Measurements from ENCODE around the gene NRIP2. TPM values are rescaled to one million over a fixed set of nuclear protein-coding genes. Genes with fewer than 3 reads are reported as not detected.

NRIP2 gene
- total RNA-seq, 1 donor from 2014 or later, result not detected

- H3K36me3 ChIP-seq (ENCODE audit: control insufficient read depth, insufficient read depth, low read length), result peaks cover 1% of the 10 kb centered on the region
- no peak for TF ChIP-seq CTCF (IDR thresholded peaks at IDR 0.05; ENCODE audit: insufficient read depth, low read length, poor library complexity, severe bottlenecking)
- H3K27me3 ChIP-seq (ENCODE audit: control insufficient read depth, insufficient read depth, low read length), result no peaks in the 10 kb centered on the region
- H3K4me3 ChIP-seq (ENCODE audit: low read depth, low read length), result no peak overlapping the region
- DNase-seq (ENCODE audit: low read depth), result no peak
Observed at GRCh38 chr12:2826721-2827515, 7.9 kb downstream of the NRIP2 start.

GRCh38 chr12:2826036-2826435 lies 8.8 kb downstream of the NRIP2 start:
- Histone ChIP-seq H3K36me3 (ENCODE audit: control insufficient read depth, insufficient read depth, low read length) (peaks cover 1% of the 10 kb centered on the region), H3K4me3 (ENCODE audit: low read depth, low read length) (no peak overlapping the region), H3K27me3 (ENCODE audit: control insufficient read depth, insufficient read depth, low read length) (no peaks in the 10 kb centered on the region)
- DNase-seq (ENCODE audit: low read depth), result no peak
- no peak for TF ChIP-seq CTCF (IDR thresholded peaks at IDR 0.05; ENCODE audit: insufficient read depth, low read length, poor library complexity, severe bottlenecking)

GRCh38 chr12:2825132-2825531 lies 9.7 kb downstream of the NRIP2 start:
- TF ChIP-seq CTCF (IDR thresholded peaks at IDR 0.05; ENCODE audit: insufficient read depth, low read length, poor library complexity, severe bottlenecking), result no peak
- Histone ChIP-seq H3K36me3 (ENCODE audit: control insufficient read depth, insufficient read depth, low read length) (peaks cover 1% of the 10 kb centered on the region), H3K4me3 (ENCODE audit: low read depth, low read length) (no peak overlapping the region), H3K27me3 (ENCODE audit: control insufficient read depth, insufficient read depth, low read length) (no peaks in the 10 kb centered on the region)
- DNase-seq (ENCODE audit: low read depth), result no peak

GRCh38 chr12:2824541-2824940 lies 10.3 kb downstream of the NRIP2 start:
- no peak for DNase-seq (ENCODE audit: low read depth)
- TF ChIP-seq CTCF (IDR thresholded peaks at IDR 0.05; ENCODE audit: insufficient read depth, low read length, poor library complexity, severe bottlenecking), result no peak
- Histone ChIP-seq H3K36me3 (ENCODE audit: control insufficient read depth, insufficient read depth, low read length) (peaks cover 1% of the 10 kb centered on the region), H3K4me3 (ENCODE audit: low read depth, low read length) (no peak overlapping the region), H3K27me3 (ENCODE audit: control insufficient read depth, insufficient read depth, low read length) (no peaks in the 10 kb centered on the region)

- H3K27me3 ChIP-seq (ENCODE audit: control insufficient read depth, insufficient read depth, low read length), result no peaks in the 10 kb centered on the region
- H3K36me3 ChIP-seq (ENCODE audit: control insufficient read depth, insufficient read depth, low read length), result peaks cover 1% of the 10 kb centered on the region
- no peak overlapping the region for H3K4me3 ChIP-seq (ENCODE audit: low read depth, low read length)
- no peak for DNase-seq (ENCODE audit: low read depth)
- no peak for TF ChIP-seq CTCF (IDR thresholded peaks at IDR 0.05; ENCODE audit: insufficient read depth, low read length, poor library complexity, severe bottlenecking)
Observed at GRCh38 chr12:2823483-2823882, 11.4 kb downstream of the NRIP2 start.

- no peak overlapping the region for H3K4me3 ChIP-seq (ENCODE audit: low read depth, low read length)
- TF ChIP-seq CTCF (IDR thresholded peaks at IDR 0.05; ENCODE audit: insufficient read depth, low read length, poor library complexity, severe bottlenecking), result no peak
- no peaks in the 10 kb centered on the region for H3K27me3 ChIP-seq (ENCODE audit: control insufficient read depth, insufficient read depth, low read length)
- no peak for DNase-seq (ENCODE audit: low read depth)
- H3K36me3 ChIP-seq (ENCODE audit: control insufficient read depth, insufficient read depth, low read length), result peaks cover 1% of the 10 kb centered on the region
Observed at GRCh38 chr12:2820432-2820831, 14.4 kb downstream of the NRIP2 start.

Data from kidney epithelial cell (primary cell).